PC-9 (cell line): ENCODE results near the gene ZNF408. TPM values are rescaled to one million over a fixed set of nuclear protein-coding genes. Genes with fewer than 3 reads are reported as not detected.
A peak's percentile ranks its signal among the peaks of the same experiment; 100 is the strongest.

ENCODE experiments used
- BruUV-seq: library from RNA; stranded (reverse); fragments of 400-500 nt; replicated peaks from 2 replicates; lab custom pipeline; 2021; lab: Mats Ljungman, UMichigan
- CTCF ChIA-PET: fragments of 300-600 bp; sonication (Branson Sonifier 250); formaldehyde crosslinking; loops from one replicate; lab custom pipeline; 2022; ENCODE audit warnings: antibody characterized with exemption; lab: Charles Lee
- POLR2A ChIA-PET: fragments of 300-600 bp; sonication (Branson Sonifier 250); formaldehyde crosslinking; loops from one replicate; lab custom pipeline; 2022; ENCODE audit warnings: antibody characterized with exemption; ENCODE audit not compliant: unreplicated experiment; lab: Charles Lee
- DNase-seq, 2 experiments: peaks; one replicate each; pipeline versions ENCODE4 v3.0.0 to v3.0.0-alpha.2; 2015 to 2022; ENCODE audit warnings: mixed read lengths in 1 of 2
- H2AFZ ChIP-seq: fragments of 200-600 bp; sonication (generic); 2 replicates; pipeline ENCODE4 v1.8.1; 2017; ENCODE audit warnings: antibody characterized with exemption
- H3F3A ChIP-seq: fragments of 200-600 bp; sonication (generic); 2 replicates; pipeline ENCODE4 v1.8.1; 2017; ENCODE audit warnings: antibody characterized with exemption, mild to moderate bottlenecking, low read depth; ENCODE audit not compliant: insufficient read depth
- H3K27ac ChIP-seq: fragments of 200-600 bp; sonication (generic); 2 replicates; pipeline ENCODE4 v1.6.1; 2016; ENCODE audit warnings: mixed run types
- H3K27me3 ChIP-seq: fragments of 200-600 bp; sonication (generic); 2 replicates; pipeline ENCODE4 v1.6.1; 2016; ENCODE audit warnings: low read depth, mixed run types; ENCODE audit not compliant: insufficient read depth
- H3K36me3 ChIP-seq: fragments of 200-600 bp; sonication (generic); 2 replicates; pipeline ENCODE4 v1.6.1; 2016; ENCODE audit warnings: low read depth, mixed run types
- H3K4me1 ChIP-seq: fragments of 200-600 bp; sonication (generic); replicated peaks from 2 replicates; pipeline ENCODE4 v1.6.1; 2016; ENCODE audit warnings: mixed run types; ENCODE audit not compliant: insufficient read depth
- H3K4me2 ChIP-seq: fragments of 200-600 bp; sonication (generic); 2 replicates; pipeline ENCODE4 v1.6.1; 2017; ENCODE audit warnings: mixed run types
- H3K4me3 ChIP-seq: fragments of 200-600 bp; sonication (generic); 2 replicates; pipeline ENCODE4 v1.6.1; 2016; ENCODE audit warnings: mixed run types
- H3K79me2 ChIP-seq: fragments of 200-600 bp; sonication (generic); 2 replicates; pipeline ENCODE4 v1.6.1; 2017; ENCODE audit warnings: low read depth, mixed run types
- H3K9me2 ChIP-seq: fragments of 200-600 bp; sonication (generic); 2 replicates; pipeline ENCODE4 v1.8.1; 2017; ENCODE audit warnings: mild to moderate bottlenecking; ENCODE audit not compliant: insufficient read depth
- H3K9me3 ChIP-seq: fragments of 200-600 bp; sonication (generic); 2 replicates; pipeline ENCODE4 v1.8.1; 2016; ENCODE audit warnings: low read depth; ENCODE audit not compliant: insufficient read depth
- H4K20me1 ChIP-seq: fragments of 200-600 bp; sonication (generic); 2 replicates; pipeline ENCODE4 v1.8.1; 2017; ENCODE audit not compliant: insufficient read depth
- CTCF ChIP-seq: fragments of 200-600 bp; sonication (generic); conservative IDR thresholded peaks from 2 replicates; pipeline ENCODE4 v1.6.1; 2017; ENCODE audit warnings: mixed run types, antibody characterized with exemption, mild to moderate bottlenecking, moderate library complexity
- EZH2 ChIP-seq: fragments of 200-600 bp; sonication (generic); IDR thresholded peaks from 2 replicates; pipeline ENCODE4 v1.8.0; 2017; ENCODE audit warnings: antibody characterized with exemption, low read depth
- intact Hi-C: fragments of 100-400 bp; cut with micrococcal nuclease; formaldehyde crosslinking; loops from one replicate; pipeline ENCODE4 v1.10.0; 2022; ENCODE audit not compliant: unreplicated experiment
- total RNA-seq: library from RNA; stranded (reverse); gene quantifications from 2 replicates; pipeline ENCODE4 v1.2.3, GENCODE V29; 2021

Gene ZNF408
- total RNA-seq, 1 experiment from 2014 or later, result 13.8 TPM

- Histone ChIP-seq H3K36me3 (0 out of 2 replicates have a peak, but pooled peaks cover 1% of the 10 kb centered on the region), H3K9me3 (no peaks in the 10 kb centered on the region), H4K20me1 (peaks cover 2% of the 10 kb centered on the region; the same call in 1 of the 2 replicates), H3K4me3 (no peak overlapping the region), H3K27ac (no peak overlapping the region), H3F3A (peaks cover 6% of the 10 kb centered on the region; the same call in 1 of the 2 replicates), H3K9me2 (no peaks in the 10 kb centered on the region), H3K4me1 (peaks cover 8% of the 10 kb centered on the region), H3K79me2 (peaks cover 33% of the 10 kb centered on the region), H3K4me2 (no peak overlapping the region), H2AFZ (no peak overlapping the region), H3K27me3 (no peaks in the 10 kb centered on the region)
- POLR2A ChIA-PET, result no interaction called here
- no peak for TF ChIP-seq CTCF
- no peak for TF ChIP-seq EZH2
- no peak for DNase-seq
- CTCF ChIA-PET, result interaction anchor here (0.7 kb wide), 1 partner anchor 50 kb away, joined by 5 read pairs; no protein-coding TSS in a partner anchor
- intact Hi-C loops, result no loop called here
- no TSS peak for BruUV-seq
Measured at GRCh38 chr11:46697303-46697702, 3.5 kb upstream of the ZNF408 start.

GRCh38 chr11:46697723-46698122 lies 3.1 kb upstream of the ZNF408 start:
- H3K4me3 ChIP-seq, result no peak overlapping the region
- H3K79me2 ChIP-seq, result peaks cover 37% of the 10 kb centered on the region
- H3K9me2 ChIP-seq, result no peaks in the 10 kb centered on the region
- BruUV-seq, result no TSS peak
- H3K27me3 ChIP-seq, result no peaks in the 10 kb centered on the region
- H3K27ac ChIP-seq, result no peak overlapping the region
- no peak overlapping the region for H2AFZ ChIP-seq
- H3K4me2 ChIP-seq, result no peak overlapping the region
- H3K4me1 ChIP-seq, result peaks cover 12% of the 10 kb centered on the region
- H4K20me1 ChIP-seq, result no peaks in the 10 kb centered on the region
- DNase-seq, result no peak
- no peaks in the 10 kb centered on the region for H3K9me3 ChIP-seq
- ChIA-PET CTCF (interaction anchor here (0.7 kb wide), 1 partner anchor 50 kb away, joined by 5 read pairs; no protein-coding TSS in a partner anchor), POLR2A (no interaction called here)
- peaks cover 6% of the 10 kb centered on the region; the same call in 1 of the 2 replicates for H3F3A ChIP-seq
- intact Hi-C loops, result no loop called here
- TF ChIP-seq CTCF (no peak), EZH2 (no peak)
- 0 out of 2 replicates have a peak, but pooled peaks cover 5% of the 10 kb centered on the region for H3K36me3 ChIP-seq

- no peaks in the 10 kb centered on the region for H3K27me3 ChIP-seq
- no peaks in the 10 kb centered on the region for H3K9me3 ChIP-seq
- no peak overlapping the region for H3K27ac ChIP-seq
- TF ChIP-seq EZH2 (no peak), CTCF (no peak)
- CTCF ChIA-PET, result interaction anchor here (0.7 kb wide), 1 partner anchor 23 kb away, joined by 3 read pairs; no protein-coding TSS in a partner anchor
- H3K36me3 ChIP-seq, result peaks cover 12% of the 10 kb centered on the region; the same call in 1 of the 2 replicates
- no peaks in the 10 kb centered on the region for H3K9me2 ChIP-seq
- peaks cover 13% of the 10 kb centered on the region for H3K4me1 ChIP-seq
- no peak overlapping the region for H2AFZ ChIP-seq
- H4K20me1 ChIP-seq, result no peaks in the 10 kb centered on the region
- H3K79me2 ChIP-seq, result peaks cover 45% of the 10 kb centered on the region
- H3F3A ChIP-seq, result peaks cover 6% of the 10 kb centered on the region; the same call in 1 of the 2 replicates
- no peak overlapping the region for H3K4me3 ChIP-seq
- no TSS peak for BruUV-seq
- intact Hi-C loops, result no loop called here
- POLR2A ChIA-PET, result interaction anchor here (1.1 kb wide), 1 partner anchor 23 kb away, joined by 4 read pairs; no protein-coding TSS in a partner anchor
- DNase-seq, result no peak
- H3K4me2 ChIP-seq, result 0 out of 2 replicates have a peak overlapping the region, but pooled peaks have one; percentile 99
Measured at GRCh38 chr11:46698597-46698996, 2.2 kb upstream of the ZNF408 start.
